Karpas-422 (cell line): Measurements from ENCODE around the gene SLC23A1. TPM values are rescaled to one million over a fixed set of nuclear protein-coding genes. Genes with fewer than 3 reads are reported as not detected.
"Not testable (repeated sequence)": the region's sequence is repeated elsewhere in the genome, so short reads cannot be mapped to it uniquely, and the experiment has no call there.

ENCODE experiments used
- DNase-seq: peaks from one replicate; pipeline ENCODE4 v3.0.0-alpha.2; 2015
- H2AFZ ChIP-seq: fragments of 200-600 bp; sonication (generic); 2 replicates; pipeline ENCODE4 v1.6.1; 2014; ENCODE audit warnings: antibody characterized with exemption, low read length, mixed read lengths
- H3K27ac ChIP-seq: fragments of 200-600 bp; sonication (generic); 2 replicates; pipeline ENCODE4 v1.5.1; 2014; ENCODE audit warnings: mild to moderate bottlenecking, low read length, moderate library complexity
- H3K27me3 ChIP-seq: fragments of 200-600 bp; sonication (generic); 2 replicates; pipeline ENCODE4 v1.6.1; 2014; ENCODE audit warnings: low read length, mixed read lengths
- H3K36me3 ChIP-seq: fragments of 200-600 bp; sonication (generic); 2 replicates; pipeline ENCODE4 v1.6.1; 2014; ENCODE audit warnings: low read length, mixed read lengths; ENCODE audit not compliant: insufficient read depth
- H3K4me1 ChIP-seq: fragments of 200-600 bp; sonication (generic); 2 replicates; pipeline ENCODE4 v1.6.1; 2014; ENCODE audit warnings: mild to moderate bottlenecking, low read length, mixed read lengths
- H3K4me2 ChIP-seq: fragments of 200-600 bp; sonication (generic); 2 replicates; pipeline ENCODE4 v1.6.1; 2014; ENCODE audit warnings: low read length, low read depth, mild to moderate bottlenecking; ENCODE audit not compliant: poor library complexity, severe bottlenecking
- H3K4me3 ChIP-seq: fragments of 200-600 bp; sonication (generic); 2 replicates; pipeline ENCODE4 v1.5.1; 2014; ENCODE audit warnings: mild to moderate bottlenecking, antibody characterized with exemption, low read length, mixed read lengths
- H3K79me2 ChIP-seq: fragments of 200-600 bp; sonication (generic); 2 replicates; pipeline ENCODE4 v1.6.1; 2014; ENCODE audit warnings: mild to moderate bottlenecking, low read length, mixed read lengths
- H3K9ac ChIP-seq: fragments of 200-600 bp; sonication (generic); 2 replicates; pipeline ENCODE4 v1.6.0; 2014; ENCODE audit warnings: low read length
- H3K9me2 ChIP-seq: fragments of 200-600 bp; sonication (generic), shearing (Covaris generic); replicated peaks from 2 replicates; pipeline ENCODE4 v1.6.0; 2014; ENCODE audit warnings: mild to moderate bottlenecking, low read length, moderate library complexity; ENCODE audit not compliant: insufficient read depth
- H3K9me3 ChIP-seq: fragments of 300-700, 200-600 bp; sonication (generic); 2 replicates; pipeline ENCODE4 v1.6.1; 2014; ENCODE audit warnings: low read length, mixed read lengths
- H4K20me1 ChIP-seq: fragments of 200-600 bp; sonication (generic); 2 replicates; pipeline ENCODE4 v1.6.1; 2014; ENCODE audit warnings: mild to moderate bottlenecking, antibody characterized with exemption, low read length, low read depth; ENCODE audit not compliant: insufficient read depth
- total RNA-seq: library from RNA; depleted of rRNA; stranded (reverse); fragments of >200 nt; shearing (Covaris generic); gene quantifications from 2 replicates; pipeline ENCODE4 v1.2.3, GENCODE V29; 2014; ENCODE audit warnings: low replicate concordance

Gene SLC23A1
- total RNA-seq, 1 experiment from 2014 or later: not detected

- DNase-seq: no peak
- Histone ChIP-seq H3K9ac (no peak overlapping the region), H2AFZ (no peak overlapping the region), H3K4me2 (no peak overlapping the region), H3K27ac (no peak overlapping the region), H3K4me3 (no peak overlapping the region), H3K4me1 (peaks cover 3% of the 10 kb centered on the region; the same call in 1 of the 2 replicates), H3K9me3 (no peaks in the 10 kb centered on the region), H3K36me3 (peaks cover 32% of the 10 kb centered on the region), H3K27me3 (no peaks in the 10 kb centered on the region), H3K79me2 (peaks cover 46% of the 10 kb centered on the region), H4K20me1 (peaks cover 18% of the 10 kb centered on the region), H3K9me2 (no peaks in the 10 kb centered on the region)
These were observed 19.2 kb downstream of the SLC23A1 start for GRCh38 chr5:139363937-139364336.

- Histone ChIP-seq H3K79me2 (peaks cover 66% of the 10 kb centered on the region), H3K9me2 (no peaks in the 10 kb centered on the region), H4K20me1 (peaks cover 27% of the 10 kb centered on the region), H3K9me3 (no peaks in the 10 kb centered on the region), H3K4me1 (no peaks in the 10 kb centered on the region), H3K36me3 (peaks cover 21% of the 10 kb centered on the region), H3K4me3 (no peak overlapping the region), H3K9ac (no peak overlapping the region), H3K4me2 (no peak overlapping the region), H3K27ac (no peak overlapping the region), H3K27me3 (no peaks in the 10 kb centered on the region), H2AFZ (no peak overlapping the region)
- DNase-seq: no peak
These were observed 21.2 kb downstream of the SLC23A1 start for GRCh38 chr5:139361835-139362429.

DNA sequence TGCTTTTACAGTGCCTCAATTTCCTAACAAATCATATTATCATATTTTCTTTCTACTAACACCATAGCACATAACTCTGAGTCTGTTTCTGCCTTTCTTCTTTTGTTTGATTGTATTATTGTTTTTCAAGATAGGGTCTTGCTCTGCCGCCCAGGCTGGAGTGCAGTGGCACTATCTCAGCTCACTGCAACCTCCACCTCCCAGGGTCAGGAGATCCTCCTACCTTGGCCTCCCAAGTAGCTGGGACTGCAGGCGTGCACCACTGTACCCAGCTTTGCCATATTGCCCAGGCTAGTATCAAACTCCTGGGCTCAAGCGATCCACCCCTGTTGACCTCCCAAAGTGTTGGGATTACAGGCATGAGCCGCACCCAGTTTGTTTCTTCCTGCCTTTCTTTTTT is 22.7 kb downstream of the SLC23A1 start:
- DNase-seq: no peak
- Histone ChIP-seq H3K4me2 (no peak overlapping the region), H3K36me3 (peaks cover 14% of the 10 kb centered on the region), H3K9me3 (no peaks in the 10 kb centered on the region), H3K4me1 (no peaks in the 10 kb centered on the region), H3K9me2 (no peaks in the 10 kb centered on the region), H3K4me3 (no peak overlapping the region), H3K9ac (no peak overlapping the region), H3K27ac (no peak overlapping the region), H2AFZ (no peak overlapping the region), H3K27me3 (no peaks in the 10 kb centered on the region), H3K79me2 (peaks cover 82% of the 10 kb centered on the region), H4K20me1 (peaks cover 29% of the 10 kb centered on the region)

GRCh38 chr5:139358064-139358463 is 25.0 kb downstream of the SLC23A1 start:
- Histone ChIP-seq H3K79me2 (peaks cover 95% of the 10 kb centered on the region), H2AFZ (no peak overlapping the region), H3K27me3 (no peaks in the 10 kb centered on the region), H3K9ac (no peak overlapping the region), H3K9me2 (no peaks in the 10 kb centered on the region), H3K36me3 (peaks cover 15% of the 10 kb centered on the region), H3K4me1 (no peaks in the 10 kb centered on the region), H4K20me1 (peaks cover 27% of the 10 kb centered on the region; the same call in 1 of the 2 replicates), H3K4me3 (no peak overlapping the region), H3K4me2 (no peak overlapping the region), H3K9me3 (no peaks in the 10 kb centered on the region), H3K27ac (no peak overlapping the region)
- DNase-seq: no peak

DNA sequence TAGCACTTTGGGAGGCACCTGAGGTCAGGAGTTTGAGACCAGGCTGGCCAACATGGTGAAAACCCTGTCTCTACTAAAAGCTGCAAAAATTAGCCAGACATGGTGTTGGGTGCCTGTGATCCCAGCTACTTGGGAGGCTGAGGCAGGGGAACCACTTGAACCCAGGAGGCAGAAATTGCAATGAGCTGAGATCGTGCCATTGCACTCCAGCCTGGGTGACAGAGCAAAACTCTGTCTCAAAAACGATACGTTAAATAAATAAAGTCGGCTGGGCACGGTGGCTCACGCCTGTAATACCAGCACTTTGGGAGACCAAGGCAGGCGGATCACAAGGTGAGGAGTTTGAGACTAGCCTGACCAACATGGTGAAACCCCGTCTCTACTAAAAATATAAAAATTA is 27.2 kb downstream of the SLC23A1 start:
- not testable (repeated sequence) for H3K9me2 ChIP-seq, H3K4me1 ChIP-seq, H2AFZ ChIP-seq, H3K9me3 ChIP-seq, H3K4me2 ChIP-seq, H3K4me3 ChIP-seq, H3K27me3 ChIP-seq, H3K27ac ChIP-seq, DNase-seq, H3K9ac ChIP-seq
- H4K20me1 ChIP-seq: peaks cover 32% of the 10 kb centered on the region; the same call in 1 of the 2 replicates
- H3K36me3 ChIP-seq: peaks cover 24% of the 10 kb centered on the region
- peaks cover 100% of the 10 kb centered on the region for H3K79me2 ChIP-seq

GRCh38 chr5:139354186-139354585 is 28.9 kb downstream of the SLC23A1 start:
- H3K9me3 ChIP-seq: no peaks in the 10 kb centered on the region
- H3K9me2 ChIP-seq: no peaks in the 10 kb centered on the region
- H3K36me3 ChIP-seq: peaks cover 24% of the 10 kb centered on the region
- no peak overlapping the region for H3K4me2 ChIP-seq
- no peak overlapping the region for H3K9ac ChIP-seq
- peaks cover 99% of the 10 kb centered on the region for H3K79me2 ChIP-seq
- no peak overlapping the region for H2AFZ ChIP-seq
- peaks cover 21% of the 10 kb centered on the region; the same call in 1 of the 2 replicates for H4K20me1 ChIP-seq
- no peak for DNase-seq
- no peak overlapping the region for H3K27ac ChIP-seq
- H3K4me3 ChIP-seq: no peak overlapping the region
- H3K4me1 ChIP-seq: no peaks in the 10 kb centered on the region
- no peaks in the 10 kb centered on the region for H3K27me3 ChIP-seq

- H2AFZ ChIP-seq, H3K27me3 ChIP-seq, H3K9ac ChIP-seq, H3K4me3 ChIP-seq, H3K9me2 ChIP-seq, H3K4me2 ChIP-seq, H3K27ac ChIP-seq, H3K9me3 ChIP-seq, DNase-seq: not testable (repeated sequence)
- Histone ChIP-seq H4K20me1 (peaks cover 24% of the 10 kb centered on the region), H3K79me2 (peaks cover 98% of the 10 kb centered on the region), H3K4me1 (peaks cover 23% of the 10 kb centered on the region), H3K36me3 (peaks cover 20% of the 10 kb centered on the region; the same call in 1 of the 2 replicates)
These were observed 35.2 kb downstream of the SLC23A1 start for GRCh38 chr5:139347863-139348262.

- H2AFZ ChIP-seq, H3K9me2 ChIP-seq, H3K9me3 ChIP-seq, H3K4me2 ChIP-seq, H3K9ac ChIP-seq, DNase-seq, H3K4me3 ChIP-seq, H3K27ac ChIP-seq, H3K27me3 ChIP-seq: not testable (repeated sequence)
- Histone ChIP-seq H3K36me3 (peaks cover 13% of the 10 kb centered on the region; the same call in 1 of the 2 replicates), H3K79me2 (peaks cover 84% of the 10 kb centered on the region), H3K4me1 (peaks cover 36% of the 10 kb centered on the region), H4K20me1 (peaks cover 26% of the 10 kb centered on the region)
These were observed 37.7 kb downstream of the SLC23A1 start for GRCh38 chr5:139345442-139345841.
